Endothelial cell of umbilical vein (primary cell): Measurements from ENCODE around the gene BNC2. TPM values are rescaled to one million over a fixed set of nuclear protein-coding genes. Genes with fewer than 3 reads are reported as not detected.

ENCODE experiments used
- BruUV-seq: library from RNA; stranded (reverse); fragments of 400-500 nt; replicated peaks from 2 replicates; lab custom pipeline; 2021; lab: Mats Ljungman, UMichigan
- CTCF ChIA-PET: fragments of 300-600, 350-600 bp; sonication (Branson Sonifier 250); formaldehyde crosslinking; loops from one replicate; lab custom pipeline; 2021; ENCODE audit warnings: antibody characterized with exemption, inconsistent platforms; lab: Charles Lee
- POLR2A ChIA-PET: fragments of 300-600, 350-600 bp; sonication (Branson Sonifier 250); formaldehyde crosslinking; loops from one replicate; lab custom pipeline; 2021; ENCODE audit warnings: antibody characterized with exemption, inconsistent platforms; lab: Charles Lee
- DNase-seq: peaks from one replicate; pipeline ENCODE4 v3.0.0-alpha.2; 2011; ENCODE audit warnings: low read depth, low spot score
- FAIRE-seq: peaks from 2 replicates; lab custom pipeline; 2011; peaks lifted over from hg19 to GRCh38; lab: Jason Lieb, UNC
- H2AFZ ChIP-seq: 2 replicates; pipeline ENCODE4 v1.6.0; 2012; ENCODE audit warnings: low read depth, low read length, control low read depth, inconsistent platforms
- H3K27ac ChIP-seq: 2 replicates; pipeline ENCODE4 v1.5.1; 2011; ENCODE audit warnings: low read depth, mild to moderate bottlenecking, control low read depth, low read length, moderate library complexity; ENCODE audit not compliant: insufficient read depth
- H3K27me3 ChIP-seq, 2 experiments: 2 replicates each; pipeline versions ENCODE4 v1.6.0 to v1.6.1; 2011; ENCODE audit warnings: low read length in 2 of 2, mixed read lengths in 1 of 2; ENCODE audit not compliant: control insufficient read depth in 2 of 2, insufficient read depth in 2 of 2
- H3K36me3 ChIP-seq, 2 experiments: 2 replicates in 1 of 2; 3 replicates in 1 of 2; pipeline ENCODE4 v1.5.1; 2011; ENCODE audit warnings: low read length in 2 of 2, mild to moderate bottlenecking in 1 of 2, moderate library complexity in 1 of 2; ENCODE audit not compliant: control insufficient read depth in 2 of 2, insufficient read depth in 2 of 2; ENCODE audit errors: extremely low read depth in 1 of 2
- H3K4me1 ChIP-seq: 3 replicates; pipeline ENCODE4 v1.5.1; 2011; ENCODE audit warnings: mild to moderate bottlenecking, low read length; ENCODE audit not compliant: control insufficient read depth, insufficient read depth; ENCODE audit errors: extremely low read depth
- H3K4me2 ChIP-seq: 2 replicates; pipeline ENCODE4 v1.6.1; 2011; ENCODE audit warnings: low read length, control low read depth, mixed read lengths; ENCODE audit not compliant: insufficient read depth
- H3K4me3 ChIP-seq, 3 experiments: fragments of 200-600 bp in 1 of 3; sonication (generic), shearing (Covaris generic) in 1 of 3; replicated peaks in 1 of 3; 2 replicates each; pipeline ENCODE4 v1.5.1; 2011 to 2016; ENCODE audit warnings: control low read depth in 3 of 3, low read length in 3 of 3, mild to moderate bottlenecking in 2 of 3, inconsistent platforms in 1 of 3, low read depth in 1 of 3, moderate library complexity in 1 of 3; ENCODE audit not compliant: insufficient read depth in 1 of 3
- H3K79me2 ChIP-seq: 2 replicates; pipeline ENCODE4 v1.6.0; 2012; ENCODE audit warnings: low read length, inconsistent platforms; ENCODE audit not compliant: control insufficient read depth, insufficient read depth
- H3K9ac ChIP-seq: replicated peaks from 2 replicates; pipeline ENCODE3; 2011; ENCODE audit warnings: low read length, control low read depth; ENCODE audit not compliant: insufficient read depth; ENCODE audit errors: extremely low read depth
- H3K9me1 ChIP-seq: replicated peaks from 3 replicates; pipeline ENCODE4 v1.6.0; 2011; ENCODE audit warnings: mild to moderate bottlenecking, low read length; ENCODE audit not compliant: control insufficient read depth, insufficient read depth; ENCODE audit errors: extremely low read depth
- H3K9me3 ChIP-seq: replicated peaks from 2 replicates; pipeline ENCODE4 v1.5.1; 2012; ENCODE audit warnings: low read length, inconsistent platforms; ENCODE audit not compliant: control insufficient read depth, insufficient read depth
- H4K20me1 ChIP-seq: replicated peaks from 2 replicates; pipeline ENCODE3; 2011; ENCODE audit warnings: mild to moderate bottlenecking, low read length; ENCODE audit not compliant: control insufficient read depth, insufficient read depth; ENCODE audit errors: extremely low read depth
- CTCF ChIP-seq, 2 donors: IDR thresholded peaks; 1 replicate in 1 of 2; 2 replicates in 1 of 2; pipeline ENCODE4 v1.5.1; 2011; ENCODE audit warnings: low read length in 2 of 2, mild to moderate bottlenecking in 2 of 2, moderate library complexity in 2 of 2, control low read depth in 1 of 2, inconsistent platforms in 1 of 2, low read depth in 1 of 2; ENCODE audit not compliant: insufficient read depth in 1 of 2; ENCODE audit errors: extremely low read depth in 1 of 2
- EZH2 ChIP-seq: IDR thresholded peaks from 2 replicates; pipeline ENCODE4 v1.6.1; 2012; ENCODE audit warnings: borderline replicate concordance, low read depth, mild to moderate bottlenecking, moderate library complexity, low read length, inconsistent platforms; ENCODE audit not compliant: severe bottlenecking
- FOS ChIP-seq: IDR thresholded peaks from 2 replicates; pipeline ENCODE4 v1.6.1; 2011; ENCODE audit warnings: mild to moderate bottlenecking, low read length, moderate library complexity, borderline replicate concordance; ENCODE audit not compliant: insufficient read depth
- MYC ChIP-seq: IDR thresholded peaks from one replicate; pipeline ENCODE4 v1.6.1; 2011; ENCODE audit warnings: mild to moderate bottlenecking, low read depth, low read length
- POLR2A ChIP-seq: IDR thresholded peaks from 2 replicates; pipeline ENCODE4 v1.6.1; 2012; ENCODE audit warnings: low read depth, mild to moderate bottlenecking, control low read depth, low read length
- dilution Hi-C: fragments of 300-500 bp; cut with MboI; formaldehyde crosslinking; loops from one replicate; pipeline ENCODE4 v1.15.0; 2019; ENCODE audit warnings: low sequenced_read_pairs; ENCODE audit not compliant: extremely low pct_ligation_motif_present
- intact Hi-C: fragments of 100-400 bp; cut with micrococcal nuclease; formaldehyde crosslinking; loops from one replicate; pipeline ENCODE4 v1.10.0; 2022
- polyA plus RNA-seq, 4 experiments: library from polyadenylated mRNA; depleted of rRNA in 3 of 4; stranded (reverse) in 3 of 4; unstranded in 1 of 4; fragments of >200 nt; gene quantifications; 2 replicates each; pipeline versions ENCODE4 v1.2.1 to v1.2.3, GENCODE V29; 2011 to 2012; ENCODE audit warnings: missing spikeins in 1 of 4
- total RNA-seq: library from RNA; stranded (reverse); gene quantifications from 2 replicates; pipeline ENCODE4 v1.2.3, GENCODE V29; 2021

BNC2 gene
- total and polyA plus RNA-seq, 2 donors (not counting 3 experiments of a cell fraction or from before 2014, with no cell fraction given): 12.1 to 34.3 TPM

- ChIA-PET CTCF (interaction anchor here (0.7 to 2.0 kb wide), 4 partner anchors 15 to 37 kb away, joined by 3 to 7 read pairs (median 4); no protein-coding TSS in a partner anchor), POLR2A (interaction anchor here (0.9 to 1.0 kb wide), 2 partner anchors 15 to 42 kb away, joined by 3 read pairs; no protein-coding TSS in a partner anchor)
- Histone ChIP-seq H3K4me1 (peaks cover 33% of the 10 kb centered on the region), H3K9ac (peak overlapping the region; percentile 43), H3K4me2 (peak overlapping the region; percentile 36), H3K9me1 (no peaks in the 10 kb centered on the region), H3K27me3 (no peaks in the 10 kb centered on the region), H3K4me3 (peak overlapping the region in 1 of 3 experiments; percentile 7), H3K36me3 (no peaks in the 10 kb centered on the region), H3K79me2 (peaks cover 30% of the 10 kb centered on the region), H3K9me3 (no peaks in the 10 kb centered on the region), H4K20me1 (no peaks in the 10 kb centered on the region), H2AFZ (no peak overlapping the region), H3K27ac (peak overlapping the region; percentile 42)
- DNase-seq: peak; percentile 83
- no peak for TF ChIP-seq MYC
- dilution Hi-C loops: no loop called here
- no TSS peak for BruUV-seq
- intact Hi-C loops: loop anchor here (1.0 to 5.0 kb wide), 2 partner anchors 16 to 62 kb away; no protein-coding TSS in a partner anchor
- peak; percentile 84 for FAIRE-seq
Measured at GRCh38 chr9:16689351-16689938, 181.0 kb downstream of the BNC2 start.

GRCh38 chr9:16688814-16689213 lies 181.7 kb downstream of the BNC2 start:
- ChIA-PET POLR2A (interaction anchor here (0.6 kb wide), 2 partner anchors 16 to 1179 kb away, joined by 4 read pairs; no protein-coding TSS in a partner anchor), CTCF (interaction anchor here (1.9 to 2.0 kb wide), 2 partner anchors 16 to 33 kb away, joined by 4 to 7 read pairs; no protein-coding TSS in a partner anchor)
- peak overlapping the region; percentile 36 for H3K4me2 ChIP-seq
- H3K9ac ChIP-seq: peak overlapping the region; percentile 13
- peaks cover 28% of the 10 kb centered on the region for H3K79me2 ChIP-seq
- no TSS peak for BruUV-seq
- H3K4me3 ChIP-seq: no peak overlapping the region
- DNase-seq (peak; percentile 78), FAIRE-seq (no peak)
- intact Hi-C loops (loop anchor here (1.0 to 5.0 kb wide), 2 partner anchors 16 to 62 kb away; no protein-coding TSS in a partner anchor), dilution Hi-C loops (no loop called here)
- no peak for TF ChIP-seq POLR2A
- no peak for TF ChIP-seq EZH2
- no peak for TF ChIP-seq CTCF (IDR thresholded peaks at IDR 0.05; ENCODE audit: extremely low read depth in 1 of 2, insufficient read depth in 1 of 2, low read depth in 1 of 2, low read length in 2 of 2)
- no peak for TF ChIP-seq FOS
- H2AFZ ChIP-seq: no peak overlapping the region
- peak overlapping the region; percentile 42 for H3K27ac ChIP-seq
- peaks cover 32% of the 10 kb centered on the region for H3K4me1 ChIP-seq
- no peaks in the 10 kb centered on the region for H3K9me3 ChIP-seq
- H3K27me3 ChIP-seq: no peaks in the 10 kb centered on the region
- no peaks in the 10 kb centered on the region for H3K9me1 ChIP-seq
- no peaks in the 10 kb centered on the region for H3K36me3 ChIP-seq
- no peaks in the 10 kb centered on the region for H4K20me1 ChIP-seq
